Measurements from ENCODE around the gene ARHGEF17. TPM values are rescaled to one million over a fixed set of nuclear protein-coding genes. Genes with fewer than 3 reads are reported as not detected.

Gene ARHGEF17
- total and polyA plus RNA-seq, 3 donors from 2014 or later = 29.4 to 58.5 (median 50.1) TPM

- H3K27me3 ChIP-seq = no peaks in the 10 kb centered on the region
- WGBS, 2 donors = 69% methylated on average over 4 of the region's 4 CpGs
- TF ChIP-seq CTCF (IDR thresholded peaks at IDR 0.05) = no peak
- TF ChIP-seq POLR2A (IDR thresholded peaks at IDR 0.05) = no peak
- no peak for DNase-seq
- intact Hi-C loops (cut with DNase I; ENCODE audit: low total_unique reads) = no loop called here
- no peak overlapping the region for H3K4me3 ChIP-seq
- peaks cover 21% of the 10 kb centered on the region for H3K4me1 ChIP-seq
- peak overlapping the region in 1 of 2 donors; percentile 36 for H3K27ac ChIP-seq
- no peaks in the 10 kb centered on the region for H3K9me3 ChIP-seq
- no peaks in the 10 kb centered on the region for H3K36me3 ChIP-seq (ENCODE audit: low read depth, missing control alignments)
Observed at GRCh38 chr11:73415854-73416615, 108.0 kb downstream of the ARHGEF17 start.

DNA sequence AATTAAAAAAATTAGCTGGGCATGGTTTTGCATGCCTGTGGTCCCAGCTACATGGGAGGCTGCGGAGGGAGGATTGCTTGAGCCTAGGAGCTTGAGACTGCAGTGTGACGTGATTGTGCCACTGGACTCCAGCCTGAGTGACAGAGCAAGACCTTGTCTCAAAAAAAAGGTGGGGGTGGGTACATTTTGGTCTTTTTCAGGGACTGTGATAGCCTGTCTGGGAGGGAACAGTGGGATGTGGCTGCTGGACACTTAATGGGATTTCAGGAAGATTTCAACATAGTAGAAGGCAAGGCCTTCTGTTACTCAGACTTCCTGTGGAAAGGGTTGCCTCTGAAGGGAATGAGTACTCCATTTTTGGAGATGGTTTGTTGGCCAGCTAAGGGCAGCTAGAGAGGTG, 108.7 kb downstream of the ARHGEF17 start:
- no peak overlapping the region for H3K27ac ChIP-seq
- intact Hi-C loops (cut with DNase I; ENCODE audit: low total_unique reads) = no loop called here
- WGBS, 2 donors = 74 to 93% methylated on average over 2 of the region's 2 CpGs

More for the DNA sequence above, 108.7 kb downstream of the ARHGEF17 start:
- H3K27me3 ChIP-seq = no peaks in the 10 kb centered on the region
- no peak for DNase-seq
- H3K4me3 ChIP-seq = no peak overlapping the region
- H3K36me3 ChIP-seq (ENCODE audit: low read depth, missing control alignments) = no peaks in the 10 kb centered on the region
- no peaks in the 10 kb centered on the region for H3K9me3 ChIP-seq
- TF ChIP-seq POLR2A (IDR thresholded peaks at IDR 0.05) (no peak), CTCF (IDR thresholded peaks at IDR 0.05) (no peak)
- H3K4me1 ChIP-seq = peaks cover 21% of the 10 kb centered on the region

Other genes starting within 250 kb of the ARHGEF17 start
- 10 to 100 TPM; 65.9 to 69.6 TPM for gene FCHSD2, start 166.0 kb upstream of the ARHGEF17 start, total RNA-seq
- 44.0 TPM for gene FCHSD2, start 166.0 kb upstream of the ARHGEF17 start, polyA plus RNA-seq (ENCODE audit: insufficient read depth, low read depth, low replicate concordance)
- 1 to 10 TPM; 2.0 to 3.6 TPM for gene P2RY2, start 90.0 kb upstream of the ARHGEF17 start, total RNA-seq
- 0.94 TPM for gene P2RY2, start 90.0 kb upstream of the ARHGEF17 start, polyA plus RNA-seq (ENCODE audit: insufficient read depth, low read depth, low replicate concordance)
- gene P2RY6, start 35.9 kb upstream of the ARHGEF17 start, total RNA-seq = under 1 TPM; 0.25 to 0.47 TPM
- 2.7 TPM for gene P2RY6, start 35.9 kb upstream of the ARHGEF17 start, polyA plus RNA-seq (ENCODE audit: insufficient read depth, low read depth, low replicate concordance)
- 1 to 10 TPM; 8.4 to 8.6 TPM for gene RELT, start 68.1 kb downstream of the ARHGEF17 start, total RNA-seq
- 6.2 TPM for gene RELT, start 68.1 kb downstream of the ARHGEF17 start, polyA plus RNA-seq (ENCODE audit: insufficient read depth, low read depth, low replicate concordance)

Measured in testis (tissue), 3 donors.